Transverse colon (tissue), 1 donor: Measurements from ENCODE around the gene PLCXD1.

Experiments used
- EP300 ChIP-seq: sonication (generic); formaldehyde crosslinking; IDR thresholded peaks from one replicate; pipeline ENCODE4 v1.6.1; 2017; ENCODE audit warnings: antibody characterized with exemption, low read depth
- POLR2A ChIP-seq: fragments of 450-650 bp; IDR thresholded peaks from one replicate; pipeline ENCODE4 v1.6.1; 2016; ENCODE audit warnings: antibody characterized with exemption, mild to moderate bottlenecking, moderate library complexity

DNA sequence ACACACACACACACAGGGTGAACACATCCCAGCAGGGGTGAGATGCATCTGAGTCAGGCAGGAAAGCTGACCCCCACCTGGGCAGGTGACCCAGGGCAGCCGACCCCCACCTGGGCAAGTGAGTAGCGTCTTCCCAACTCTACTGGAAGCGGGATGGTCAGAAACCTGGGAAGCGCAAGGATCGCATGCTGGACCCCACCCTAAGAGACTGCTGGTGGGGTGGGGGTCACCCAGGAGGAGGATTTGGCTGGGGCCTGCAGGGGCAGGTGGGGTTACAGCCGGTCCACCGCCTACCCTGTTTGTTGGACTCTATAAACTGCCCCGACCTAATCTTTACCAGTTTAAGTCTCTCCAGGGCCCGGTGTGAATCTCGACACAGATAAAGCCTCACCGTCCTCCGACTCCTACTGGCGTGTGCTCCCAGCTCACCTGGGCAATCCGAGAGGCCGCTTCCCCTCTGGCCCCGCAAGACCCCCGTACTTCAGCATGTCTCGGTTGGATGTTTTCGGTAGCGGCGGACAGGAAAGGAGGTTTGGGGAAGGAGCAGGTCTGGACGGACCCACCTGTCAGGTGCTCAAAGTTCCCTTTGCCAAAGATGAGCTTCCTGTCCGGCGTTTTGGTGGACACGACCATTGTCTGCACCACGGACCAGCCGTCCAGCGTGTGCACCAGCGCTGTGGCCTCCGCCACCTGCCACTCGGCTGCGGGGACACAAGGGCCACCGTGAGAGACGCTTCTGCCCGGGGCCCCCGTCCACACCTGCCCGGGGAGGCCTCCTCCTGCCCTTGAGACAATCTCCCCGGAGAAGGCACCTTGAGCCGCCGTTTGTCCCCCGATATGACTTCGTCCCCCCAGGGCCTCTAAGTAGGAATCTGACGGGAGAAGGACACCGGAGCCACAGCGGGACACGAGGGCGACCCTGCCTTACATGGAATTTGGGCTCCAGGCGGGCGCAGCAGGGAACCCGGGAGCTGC lies 35.5 kb downstream of the PLCXD1 start:
- TF ChIP-seq POLR2A (no peak), EP300 (no peak)
